ACHN (cell line): ENCODE measurements around the gene CIDEB.

Experiments used
- DNase-seq: peaks from one replicate; pipeline ENCODE4 v3.0.0-alpha.2; 2015
- in situ Hi-C: cut with HindIII; loops from 2 replicates; pipeline ENCODE4 v1.10.0; 2017; ENCODE audit warnings: low sequenced_read_pairs, low pct_ligation_motif_present, low pct_unique_long_range_greater_than_20kb

CIDEB gene

DNA sequence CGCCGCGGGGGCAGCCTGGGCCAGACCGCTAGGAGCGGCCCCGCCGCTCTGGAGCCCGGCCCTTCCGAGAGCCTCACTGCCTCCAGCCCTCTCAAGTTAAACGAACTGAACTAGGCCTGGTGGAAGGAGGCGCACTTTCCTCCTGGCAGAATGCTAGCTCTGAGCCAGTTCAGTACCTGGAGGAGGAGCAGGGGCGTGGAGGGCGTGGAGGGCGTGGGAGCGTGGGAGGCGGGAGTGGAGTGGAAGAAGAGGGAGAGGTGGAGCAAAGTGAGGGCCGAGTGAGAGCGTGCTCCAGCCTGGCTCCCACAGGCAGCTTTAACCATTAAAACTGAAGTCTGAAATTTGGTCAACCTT, 8.8 kb upstream of the CIDEB start:
- no peak for DNase-seq
- in situ Hi-C loops = no loop called here

DNA sequence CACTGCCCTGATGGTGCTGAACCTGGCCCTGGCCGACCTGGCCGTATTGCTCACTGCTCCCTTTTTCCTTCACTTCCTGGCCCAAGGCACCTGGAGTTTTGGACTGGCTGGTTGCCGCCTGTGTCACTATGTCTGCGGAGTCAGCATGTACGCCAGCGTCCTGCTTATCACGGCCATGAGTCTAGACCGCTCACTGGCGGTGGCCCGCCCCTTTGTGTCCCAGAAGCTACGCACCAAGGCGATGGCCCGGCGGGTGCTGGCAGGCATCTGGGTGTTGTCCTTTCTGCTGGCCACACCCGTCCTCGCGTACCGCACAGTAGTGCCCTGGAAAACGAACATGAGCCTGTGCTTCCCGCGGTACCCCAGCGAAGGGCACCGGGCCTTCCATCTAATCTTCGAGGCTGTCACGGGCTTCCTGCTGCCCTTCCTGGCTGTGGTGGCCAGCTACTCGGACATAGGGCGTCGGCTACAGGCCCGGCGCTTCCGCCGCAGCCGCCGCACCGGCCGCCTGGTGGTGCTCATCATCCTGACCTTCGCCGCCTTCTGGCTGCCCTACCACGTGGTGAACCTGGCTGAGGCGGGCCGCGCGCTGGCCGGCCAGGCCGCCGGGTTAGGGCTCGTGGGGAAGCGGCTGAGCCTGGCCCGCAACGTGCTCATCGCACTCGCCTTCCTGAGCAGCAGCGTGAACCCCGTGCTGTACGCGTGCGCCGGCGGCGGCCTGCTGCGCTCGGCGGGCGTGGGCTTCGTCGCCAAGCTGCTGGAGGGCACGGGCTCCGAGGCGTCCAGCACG, 8.2 kb upstream of the CIDEB start:
- no peak for DNase-seq
- in situ Hi-C loops = no loop called here

DNA sequence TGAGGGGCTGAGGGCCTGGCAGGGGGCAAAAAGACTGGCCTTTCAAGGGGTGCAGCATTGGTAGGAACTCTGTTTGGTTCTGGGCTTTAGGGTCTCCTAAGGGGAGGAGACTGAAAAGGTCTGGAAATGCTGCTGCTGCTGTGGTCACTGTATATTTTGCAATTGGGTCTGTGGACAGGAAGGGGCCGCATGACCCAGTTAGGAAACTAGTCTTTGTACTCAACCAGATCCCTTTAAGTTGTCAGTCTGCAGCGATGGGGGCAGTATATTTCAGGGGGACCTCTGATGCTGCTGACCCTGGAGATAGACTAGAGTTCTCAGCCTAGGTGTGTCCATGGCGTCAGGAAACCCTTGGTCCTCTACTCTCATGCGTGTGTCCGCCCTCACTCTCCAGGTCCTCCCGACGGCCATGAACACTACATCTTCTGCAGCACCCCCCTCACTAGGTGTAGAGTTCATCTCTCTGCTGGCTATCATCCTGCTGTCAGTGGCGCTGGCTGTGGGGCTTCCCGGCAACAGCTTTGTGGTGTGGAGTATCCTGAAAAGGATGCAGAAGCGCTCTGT, 7.5 kb upstream of the CIDEB start:
- no peak for DNase-seq
- in situ Hi-C loops = no loop called here

DNA sequence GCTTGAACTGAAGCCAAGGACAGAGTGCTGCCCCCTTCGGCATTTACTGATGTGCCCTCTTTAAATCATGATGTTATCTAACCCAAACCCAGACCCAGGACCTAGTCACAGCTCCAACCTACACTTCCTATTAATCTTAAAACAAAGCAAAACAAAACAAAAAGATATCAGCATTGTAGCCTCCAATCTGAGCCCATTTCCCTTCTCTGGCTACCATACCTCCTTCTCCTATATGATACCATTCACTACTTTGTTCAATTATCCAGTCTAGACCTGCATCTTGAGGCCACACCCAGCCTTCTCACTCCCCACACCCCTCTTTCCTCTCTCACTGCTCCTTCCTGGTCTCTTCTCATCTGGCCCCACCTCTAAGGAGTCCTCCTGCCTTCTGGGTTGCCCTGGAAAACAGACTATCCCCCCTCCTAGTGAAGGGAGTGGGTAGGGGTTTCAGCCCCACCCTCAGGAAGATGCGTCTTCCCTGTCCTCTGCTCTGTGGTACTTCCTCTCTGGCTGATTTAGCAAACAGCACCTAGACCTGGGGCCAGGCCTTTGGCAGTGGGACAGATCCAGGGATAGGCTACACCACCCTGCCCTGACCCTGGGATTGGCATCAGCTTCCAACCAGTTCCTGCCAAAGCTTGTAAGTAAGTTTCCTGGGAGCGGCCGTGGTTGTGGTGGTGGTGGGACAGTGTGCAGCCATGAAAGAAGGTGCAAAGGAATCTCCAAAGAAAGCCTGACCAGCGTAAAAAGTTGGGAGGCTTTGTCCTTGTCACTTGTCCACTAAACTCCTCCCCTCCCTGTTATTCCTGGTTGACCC, 6.8 kb upstream of the CIDEB start:
- in situ Hi-C loops = no loop called here
- no peak for DNase-seq

DNA sequence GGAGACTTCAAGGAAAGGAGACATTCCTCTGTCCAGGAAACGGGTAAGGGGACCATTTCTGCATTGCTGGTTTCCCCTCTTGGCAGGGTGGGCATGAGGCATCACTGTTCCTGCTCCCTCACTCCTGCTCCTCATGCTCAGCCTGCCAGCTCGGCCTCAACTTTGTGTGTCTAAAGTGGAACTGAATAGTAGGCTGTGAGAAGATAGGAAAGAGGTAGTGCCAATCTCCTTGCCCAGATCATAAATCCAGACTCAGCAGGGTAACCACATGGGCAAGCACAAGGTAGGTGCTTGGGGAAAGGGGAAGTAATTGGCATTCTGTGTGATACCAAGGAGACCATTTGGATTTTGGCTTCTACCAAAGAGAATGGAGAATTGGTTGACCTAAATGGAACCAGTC, 6.1 kb upstream of the CIDEB start:
- no peak for DNase-seq
- in situ Hi-C loops = no loop called here

DNA sequence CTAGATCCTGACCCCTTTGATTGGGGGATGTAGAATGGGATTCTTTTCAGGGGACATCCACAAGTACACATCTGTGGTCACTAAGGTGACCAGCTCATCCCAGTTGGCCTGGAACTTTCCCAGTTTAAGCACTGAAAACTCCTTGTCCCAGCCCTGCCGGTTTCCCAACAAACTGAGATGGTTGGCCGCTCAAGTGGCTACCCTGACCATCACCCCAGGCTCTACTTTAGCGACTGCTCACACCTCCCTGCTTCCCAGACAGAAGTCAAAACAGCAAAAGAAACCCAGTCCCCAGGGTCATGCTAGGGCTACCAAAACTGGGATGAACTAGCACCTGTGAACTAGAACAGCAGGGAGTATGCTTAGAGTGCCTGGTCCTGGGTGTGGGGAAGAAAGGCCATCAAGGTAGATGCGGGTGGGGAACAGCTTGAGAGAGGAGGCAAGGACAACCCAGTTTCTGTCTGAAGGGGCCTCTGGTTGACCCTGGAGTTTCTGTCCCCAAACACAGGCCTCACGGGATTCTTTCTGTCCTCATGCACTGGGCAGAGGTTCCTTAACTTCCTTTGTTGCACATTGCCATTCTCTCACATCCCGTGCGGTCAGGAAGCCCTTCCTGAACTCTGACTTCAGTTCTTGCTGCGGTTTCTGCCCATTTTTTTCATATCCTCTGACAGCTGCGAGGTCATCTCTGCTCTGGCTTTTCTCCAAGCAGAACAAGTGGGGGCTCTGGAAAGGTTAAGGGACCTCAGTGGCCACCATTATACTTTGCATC, 5.1 kb upstream of the CIDEB start:
- peak; percentile 32 for DNase-seq
- in situ Hi-C loops = no loop called here

DNA sequence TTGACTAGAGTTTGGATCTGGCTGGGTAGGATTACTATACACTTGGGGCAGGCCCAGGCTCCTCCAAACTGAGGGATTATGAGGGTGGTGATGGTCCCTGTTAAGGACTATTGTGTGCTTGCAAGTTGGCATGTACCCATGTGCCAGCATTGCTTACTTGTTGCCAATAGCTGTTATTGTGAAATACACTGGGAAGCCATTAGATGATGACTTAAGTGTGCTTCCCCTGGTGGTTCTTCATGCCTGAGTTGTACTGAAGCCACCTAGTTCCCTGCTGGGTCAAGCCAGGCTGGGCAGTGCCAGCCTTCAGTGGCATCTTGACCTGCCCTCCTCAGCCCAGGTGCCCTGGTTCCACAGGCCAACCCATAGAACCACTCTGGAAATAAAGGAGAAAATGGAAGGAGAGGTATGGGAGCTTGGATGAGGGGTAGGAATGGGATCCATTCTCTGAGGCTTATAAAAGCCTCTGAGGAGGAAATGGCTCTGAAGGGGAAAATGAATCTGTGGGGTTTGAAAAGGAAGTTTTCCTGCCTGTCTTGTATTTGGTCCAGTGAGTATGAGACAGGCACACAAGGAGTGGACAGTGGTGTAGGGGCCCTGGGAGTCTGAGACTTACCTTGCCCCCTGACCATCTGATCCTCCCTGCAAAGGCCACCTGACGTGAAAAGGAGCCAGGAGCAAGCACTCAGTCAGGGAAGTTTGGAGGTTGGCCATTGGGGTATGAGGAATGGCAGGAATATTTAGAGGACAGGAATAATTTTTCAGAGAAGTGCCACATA, 4.2 kb upstream of the CIDEB start:
- in situ Hi-C loops = no loop called here
- DNase-seq = no peak

DNA sequence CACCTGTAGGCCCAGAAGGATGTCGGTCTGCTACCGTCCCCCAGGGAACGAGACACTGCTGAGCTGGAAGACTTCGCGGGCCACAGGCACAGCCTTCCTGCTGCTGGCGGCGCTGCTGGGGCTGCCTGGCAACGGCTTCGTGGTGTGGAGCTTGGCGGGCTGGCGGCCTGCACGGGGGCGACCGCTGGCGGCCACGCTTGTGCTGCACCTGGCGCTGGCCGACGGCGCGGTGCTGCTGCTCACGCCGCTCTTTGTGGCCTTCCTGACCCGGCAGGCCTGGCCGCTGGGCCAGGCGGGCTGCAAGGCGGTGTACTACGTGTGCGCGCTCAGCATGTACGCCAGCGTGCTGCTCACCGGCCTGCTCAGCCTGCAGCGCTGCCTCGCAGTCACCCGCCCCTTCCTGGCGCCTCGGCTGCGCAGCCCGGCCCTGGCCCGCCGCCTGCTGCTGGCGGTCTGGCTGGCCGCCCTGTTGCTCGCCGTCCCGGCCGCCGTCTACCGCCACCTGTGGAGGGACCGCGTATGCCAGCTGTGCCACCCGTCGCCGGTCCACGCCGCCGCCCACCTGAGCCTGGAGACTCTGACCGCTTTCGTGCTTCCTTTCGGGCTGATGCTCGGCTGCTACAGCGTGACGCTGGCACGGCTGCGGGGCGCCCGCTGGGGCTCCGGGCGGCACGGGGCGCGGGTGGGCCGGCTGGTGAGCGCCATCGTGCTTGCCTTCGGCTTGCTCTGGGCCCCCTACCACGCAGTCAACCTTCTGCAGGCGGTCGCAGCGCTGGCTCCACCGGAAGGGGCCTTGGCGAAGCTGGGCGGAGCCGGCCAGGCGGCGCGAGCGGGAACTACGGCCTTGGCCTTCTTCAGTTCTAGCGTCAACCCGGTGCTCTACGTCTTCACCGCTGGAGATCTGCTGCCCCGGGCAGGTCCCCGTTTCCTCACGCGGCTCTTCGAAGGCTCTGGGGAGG, 3.1 kb upstream of the CIDEB start, which contains the start of gene LTB4R:
LTB4R (plus strand) TSS at position 857 of the 959 bp plus-strand sequence. CDS start 4,150 bp downstream, outside the sequence.
- DNase-seq = peak; percentile 60
- in situ Hi-C loops = no loop called here

DNA sequence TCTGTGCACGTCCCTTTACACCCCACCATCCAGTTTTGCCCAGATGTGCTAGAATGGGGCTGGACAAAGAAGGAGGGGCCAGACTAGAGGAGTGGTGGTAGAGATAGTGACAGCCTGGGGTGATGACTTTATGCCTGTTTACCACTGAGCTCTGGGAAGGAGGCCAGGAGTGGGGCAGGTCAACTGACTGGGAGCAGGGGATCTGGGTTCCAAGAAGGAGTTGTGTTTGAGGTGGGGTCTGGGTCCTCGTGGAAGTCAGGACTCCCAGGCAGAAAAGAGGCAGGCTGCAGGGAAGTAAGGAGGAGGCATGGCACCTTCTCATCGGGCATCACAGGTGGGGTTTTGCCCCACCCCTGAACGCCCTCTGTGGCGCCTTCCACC, 2.5 kb upstream of the CIDEB start:
- in situ Hi-C loops = no loop called here
- no peak for DNase-seq

DNA sequence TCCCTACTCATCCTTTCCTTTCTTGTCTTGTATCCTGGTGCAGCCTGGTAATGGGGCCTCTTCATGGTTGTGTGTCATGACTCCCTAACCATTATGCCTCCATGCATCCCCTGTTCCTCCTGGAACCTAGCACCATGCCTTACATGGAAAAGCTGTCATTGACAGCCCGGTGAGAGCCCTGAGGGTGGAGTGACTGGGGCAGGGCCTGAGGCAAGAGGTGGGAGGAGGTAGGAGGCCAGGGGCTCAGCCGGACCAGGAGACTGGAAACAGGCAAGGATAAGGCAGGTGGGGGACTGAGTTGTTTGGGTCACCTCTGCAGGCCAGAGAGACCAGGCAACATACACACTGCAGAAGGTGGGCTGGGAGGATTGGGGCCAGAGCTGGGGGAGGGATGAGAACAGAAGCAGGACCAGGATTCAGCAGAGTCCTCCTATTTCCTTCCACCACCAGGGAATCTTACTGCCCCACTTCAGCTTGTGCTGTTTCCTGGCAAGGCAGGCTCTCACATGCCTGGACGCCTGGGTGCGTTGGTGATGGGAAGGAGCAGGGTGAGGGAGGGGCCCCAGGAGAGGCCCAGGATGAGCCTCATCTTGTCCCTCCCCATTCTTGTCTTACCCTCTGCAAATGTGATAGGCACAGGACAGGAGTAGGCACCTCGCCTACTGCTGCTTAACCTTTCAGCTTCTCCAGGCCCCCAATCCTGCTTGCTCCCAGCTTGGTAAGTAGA, 1.9 kb upstream of the CIDEB start, which contains the start of gene LTB4R2:
LTB4R2 (plus strand) TSS at position 603 of the 727 bp plus-strand sequence. CDS start 525 bp downstream, outside the sequence.
- in situ Hi-C loops = no loop called here

DNA sequence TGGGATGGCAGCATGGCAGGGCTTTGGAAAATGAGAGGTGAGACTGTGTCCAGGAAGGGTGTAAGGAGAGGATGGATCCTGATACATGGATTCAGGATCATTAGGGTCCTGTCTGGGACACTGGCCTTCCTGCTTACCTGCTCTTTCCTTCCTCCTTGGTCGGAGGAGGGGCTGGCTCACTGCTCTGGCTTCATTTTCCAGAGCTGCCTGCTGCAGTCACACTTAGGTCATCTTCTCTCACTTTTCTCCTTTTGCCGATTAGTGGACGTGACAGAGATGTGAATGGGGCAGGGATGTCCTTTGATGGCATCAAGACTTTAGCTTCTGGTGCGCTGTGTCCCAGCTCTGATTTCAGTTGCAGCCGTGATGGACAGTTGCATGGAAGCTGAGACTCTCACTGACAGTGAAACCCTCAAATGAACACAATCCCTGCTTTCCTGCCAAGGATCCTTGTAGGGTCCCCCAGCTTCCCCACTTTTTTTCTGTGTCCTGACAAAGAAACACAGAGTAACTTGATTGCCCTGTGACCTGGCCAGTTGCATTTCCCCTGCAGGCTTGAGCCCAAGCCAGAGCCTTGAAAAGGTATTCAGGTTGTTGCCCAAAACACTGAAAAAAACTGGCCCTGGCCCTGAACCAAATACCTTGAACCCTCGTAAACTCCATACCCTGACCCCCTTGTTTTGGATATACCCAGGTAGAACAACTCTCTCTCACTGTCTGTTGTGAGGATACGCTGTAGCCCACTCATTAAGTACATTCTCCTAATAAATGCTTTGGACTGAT, 756 bp upstream of the CIDEB start:
- in situ Hi-C loops = no loop called here

More for the DNA sequence above, 1.9 kb upstream of the CIDEB start, which contains the start of gene LTB4R2:
- DNase-seq = no peak

DNA sequence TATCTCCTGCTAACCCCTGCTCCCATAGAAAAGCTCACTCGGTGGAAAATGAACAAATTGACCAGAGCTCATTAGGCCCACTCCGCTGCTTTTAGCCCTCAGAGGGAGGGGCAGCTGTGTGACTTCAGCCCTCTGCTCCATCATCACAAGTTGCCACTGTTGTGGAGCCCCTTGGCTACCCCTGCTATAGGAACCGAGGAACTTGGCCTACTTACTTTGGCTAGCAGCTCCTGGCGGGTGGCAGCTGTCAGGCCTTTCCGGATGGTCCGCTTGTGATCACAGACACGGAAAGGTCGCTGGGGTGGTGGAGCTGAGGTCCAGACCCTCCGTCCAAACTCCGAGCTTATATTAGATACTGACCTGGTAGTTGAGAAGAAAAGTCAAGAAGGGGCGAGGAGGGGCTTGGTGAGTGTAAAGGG, 612 bp downstream of the CIDEB start:
- DNase-seq = no peak
- in situ Hi-C loops = no loop called here

More for the DNA sequence above, 756 bp upstream of the CIDEB start:
- DNase-seq = no peak

DNA sequence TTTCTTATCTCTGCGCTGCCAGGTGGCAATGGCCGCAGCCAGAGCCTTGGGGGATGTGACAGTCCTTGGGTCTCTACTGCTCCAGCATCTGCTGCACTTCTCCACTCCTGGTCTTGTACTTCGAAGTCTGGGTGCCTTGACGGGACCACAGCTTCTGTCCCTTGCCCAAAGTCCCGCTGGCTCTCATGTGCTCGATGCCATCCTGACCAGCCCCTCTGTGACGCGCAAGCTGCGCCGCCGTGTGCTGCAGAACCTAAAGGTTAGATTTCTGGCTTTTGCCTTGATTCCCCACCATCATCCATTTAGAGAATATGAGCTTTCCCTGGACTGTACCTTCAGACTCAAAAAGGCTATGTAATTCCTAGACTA, 3.8 kb downstream of the CIDEB start:
- DNase-seq = no peak
- in situ Hi-C loops = no loop called here

DNA sequence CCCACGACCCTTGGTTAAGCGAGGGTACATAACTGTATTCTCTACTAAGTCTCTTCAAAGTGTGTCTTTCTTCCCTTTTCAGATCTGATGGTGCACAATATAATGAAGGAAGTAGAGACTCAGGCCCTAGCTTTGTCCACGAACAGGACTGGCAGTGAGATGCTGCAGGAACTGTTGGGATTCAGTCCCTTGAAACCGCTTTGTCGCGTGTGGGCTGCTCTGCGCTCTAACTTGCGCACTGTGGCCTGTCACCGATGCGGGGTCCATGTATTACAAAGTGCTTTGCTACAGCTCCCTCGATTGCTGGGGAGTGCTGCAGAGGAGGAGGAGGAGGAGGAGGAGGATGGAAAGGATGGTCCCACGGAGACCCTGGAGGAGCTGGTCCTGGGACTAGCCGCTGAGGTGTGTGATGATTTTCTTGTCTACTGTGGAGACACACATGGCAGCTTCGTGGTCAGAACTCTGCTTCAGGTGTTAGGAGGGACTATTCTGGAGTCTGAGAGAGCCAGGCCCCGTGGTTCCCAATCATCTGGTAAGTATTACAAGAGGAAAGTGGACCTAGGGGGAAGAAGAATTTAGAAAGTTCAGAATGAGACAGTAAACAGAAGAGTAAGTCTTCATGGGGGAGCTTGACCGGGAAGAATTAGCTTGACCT, 7.3 kb downstream of the CIDEB start:
- no peak for DNase-seq
- in situ Hi-C loops = no loop called here
